Panc1 (cell line): ENCODE results near the gene C11orf21. TPM values are rescaled to one million over a fixed set of nuclear protein-coding genes. Genes with fewer than 3 reads are reported as not detected.

Source experiments
- ATAC-seq: fragments of 200-7000 bp; cut with Tn5 transposase; 2 replicates; pipeline ENCODE4 v1.9.1; 2020; ENCODE audit warnings: mild to moderate bottlenecking, moderate library complexity
- BruUV-seq: library from RNA; stranded (reverse); fragments of 400-500 nt; replicated peaks from 2 replicates; lab custom pipeline; 2021; lab: Mats Ljungman, UMichigan
- CTCF ChIA-PET: fragments of 300-600 bp; sonication (Branson Sonifier 250); formaldehyde crosslinking; loops from one replicate; lab custom pipeline; 2022; ENCODE audit warnings: antibody characterized with exemption; lab: Charles Lee
- POLR2A ChIA-PET: fragments of 300-600 bp; sonication (Branson Sonifier 250); formaldehyde crosslinking; loops from one replicate; lab custom pipeline; 2022; ENCODE audit warnings: antibody characterized with exemption; lab: Charles Lee
- DNase-seq: peaks from one replicate; pipeline ENCODE4 v3.0.0-alpha.2; 2010; ENCODE audit warnings: low read depth, low spot score
- H3K27ac ChIP-seq: 2 replicates; pipeline ENCODE4 v1.5.1; 2011; ENCODE audit warnings: mild to moderate bottlenecking, low read length, inconsistent platforms
- H3K27me3 ChIP-seq: fragments of 200-500 bp; sonication (Bioruptor generic); 2 replicates; pipeline ENCODE4 v1.6.0; 2014; ENCODE audit warnings: low read length, inconsistent platforms; ENCODE audit not compliant: control insufficient read depth, insufficient read depth
- H3K36me3 ChIP-seq: fragments of 200-500 bp; sonication (Bioruptor generic); 2 replicates; pipeline ENCODE4 v1.5.1; 2014; ENCODE audit warnings: inconsistent platforms, mild to moderate bottlenecking, low read length, moderate library complexity; ENCODE audit not compliant: control insufficient read depth, insufficient read depth
- H3K4me1 ChIP-seq: 2 replicates; pipeline ENCODE4 v1.5.1; 2011; ENCODE audit warnings: inconsistent platforms, mild to moderate bottlenecking, low read length, moderate library complexity; ENCODE audit not compliant: control insufficient read depth, insufficient read depth
- H3K4me3 ChIP-seq, 2 experiments: 2 replicates each; pipeline ENCODE4 v1.5.1; 2011 to 2012; ENCODE audit warnings: low read depth in 2 of 2, low read length in 2 of 2, mild to moderate bottlenecking in 2 of 2, inconsistent platforms in 1 of 2, moderate library complexity in 1 of 2
- H3K9me3 ChIP-seq: fragments of 200-500 bp; sonication (Bioruptor generic); 2 replicates; pipeline ENCODE4 v1.5.1; 2014; ENCODE audit warnings: low read depth, mild to moderate bottlenecking, inconsistent platforms, low read length, moderate library complexity; ENCODE audit not compliant: control insufficient read depth, insufficient read depth
- CTCF ChIP-seq: fragments of 450-650 bp; IDR thresholded peaks from 2 replicates; pipeline ENCODE4 v1.5.1; 2017; ENCODE audit warnings: mild to moderate bottlenecking
- POLR2AphosphoS5 ChIP-seq: IDR thresholded peaks from 2 replicates; pipeline ENCODE4 v1.6.1; 2012; ENCODE audit warnings: mild to moderate bottlenecking, low read depth, low read length, moderate library complexity
- REST ChIP-seq, 2 experiments: IDR thresholded peaks; 2 replicates each; pipeline ENCODE4 v1.6.1; 2011 to 2012; ENCODE audit warnings: low read depth in 2 of 2, control low read depth in 1 of 2, low read length in 1 of 2, mild to moderate bottlenecking in 1 of 2, moderate library complexity in 1 of 2; ENCODE audit not compliant: insufficient read depth in 1 of 2
- SIN3A ChIP-seq: IDR thresholded peaks from 2 replicates; pipeline ENCODE4 v1.6.1; 2012; ENCODE audit warnings: low read depth, mild to moderate bottlenecking, low read length, moderate library complexity, borderline replicate concordance; ENCODE audit not compliant: insufficient read depth
- TCF7L2 ChIP-seq: IDR thresholded peaks from 2 replicates; pipeline ENCODE4 v1.6.1; 2011; ENCODE audit warnings: mild to moderate bottlenecking, low read depth, low read length, inconsistent platforms
- in situ Hi-C: cut with HindIII; loops from 2 replicates; pipeline ENCODE4 v1.10.0; 2016; ENCODE audit warnings: low sequenced_read_pairs, low pct_unique_long_range_greater_than_20kb
- intact Hi-C: fragments of 100-400 bp; cut with micrococcal nuclease; formaldehyde crosslinking; loops from one replicate; pipeline ENCODE4 v1.10.0; 2022; ENCODE audit not compliant: unreplicated experiment
- total RNA-seq: library from RNA; stranded (reverse); gene quantifications from one replicate; pipeline ENCODE4 v1.2.1, GENCODE V29; 2021; ENCODE audit not compliant: unreplicated experiment

The C11orf21 gene
- total RNA-seq, 1 experiment from 2014 or later: 0.31 TPM

GRCh38 chr11:2266586-2267305 lies 35.0 kb downstream of the C11orf21 start:
- CTCF ChIA-PET: no interaction called here
- intact Hi-C loops (no loop called here), in situ Hi-C loops (no loop called here)
- DNase-seq: no peak
- POLR2A ChIA-PET: no interaction called here
- H3K36me3 ChIP-seq: no peaks in the 10 kb centered on the region
- no TSS peak for BruUV-seq
- H3K4me1 ChIP-seq: no peaks in the 10 kb centered on the region
- ATAC-seq: no peak
- peaks cover 5% of the 10 kb centered on the region for H3K27me3 ChIP-seq
- no peak overlapping the region for H3K27ac ChIP-seq
- TF ChIP-seq SIN3A (no peak), CTCF (no peak), POLR2AphosphoS5 (no peak), TCF7L2 (no peak), REST (IDR thresholded peaks at IDR 0.05; ENCODE audit: insufficient read depth in 1 of 2, low read depth in 2 of 2, low read length in 1 of 2) (no peak)
- H3K9me3 ChIP-seq: no peaks in the 10 kb centered on the region
- H3K4me3 ChIP-seq: no peak overlapping the region

- no TSS peak for BruUV-seq
- no peak for TF ChIP-seq REST (IDR thresholded peaks at IDR 0.05; ENCODE audit: insufficient read depth in 1 of 2, low read depth in 2 of 2, low read length in 1 of 2)
- no peak for TF ChIP-seq CTCF
- no peak for TF ChIP-seq POLR2AphosphoS5
- TF ChIP-seq SIN3A: no peak
- no peak for TF ChIP-seq TCF7L2
- H3K9me3 ChIP-seq: no peaks in the 10 kb centered on the region
- H3K4me3 ChIP-seq: no peak overlapping the region
- ATAC-seq (no peak), DNase-seq (no peak)
- no peaks in the 10 kb centered on the region for H3K4me1 ChIP-seq
- intact Hi-C loops (no loop called here), in situ Hi-C loops (no loop called here)
- CTCF ChIA-PET: no interaction called here
- no peaks in the 10 kb centered on the region for H3K36me3 ChIP-seq
- H3K27me3 ChIP-seq: peaks cover 5% of the 10 kb centered on the region
- POLR2A ChIA-PET: no interaction called here
- H3K27ac ChIP-seq: no peak overlapping the region
Measured at GRCh38 chr11:2265854-2266585, 35.7 kb downstream of the C11orf21 start.
